Measurements from ENCODE around the gene MEGF11.

DNA sequence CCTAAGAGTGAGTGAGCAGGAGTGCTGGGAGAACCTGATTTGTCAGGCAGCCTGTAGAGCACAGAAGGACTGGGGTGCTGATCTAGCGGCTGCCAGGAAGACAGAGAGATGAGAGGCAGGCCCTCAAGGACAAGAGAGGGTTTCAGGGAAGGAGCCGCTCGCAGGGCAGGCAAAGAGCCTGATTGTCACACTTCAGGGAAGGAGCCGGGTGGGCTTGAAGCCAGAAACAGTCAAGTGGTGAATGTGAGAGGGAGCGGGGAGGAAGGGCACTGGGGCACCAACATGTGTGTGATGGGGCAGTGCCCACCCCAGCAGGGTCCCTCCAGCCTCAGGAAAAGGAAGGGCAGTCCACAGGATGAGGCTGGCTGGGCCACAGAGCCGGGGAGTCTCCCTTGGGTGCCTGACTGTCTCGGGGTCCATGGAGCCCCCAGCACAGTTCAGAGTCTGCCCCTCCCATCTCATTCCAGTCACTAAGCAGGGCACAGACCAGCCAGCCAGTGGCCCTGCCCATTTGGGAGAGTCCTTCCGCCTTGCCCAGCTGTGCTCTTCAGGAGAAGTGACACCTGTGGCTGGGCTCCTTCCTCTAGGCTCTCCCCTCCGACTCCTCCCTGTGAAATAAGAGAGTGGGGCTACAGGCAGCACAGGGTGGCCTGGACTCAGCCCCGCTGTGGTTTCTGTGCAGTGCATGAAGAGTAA lies 235.6 kb downstream of the MEGF11 start:
- TF ChIP-seq CTCF (IDR thresholded peaks at IDR 0.05) = no peak
- TF ChIP-seq POLR2A (IDR thresholded peaks at IDR 0.05) = no peak
